Mesothelial cell of epicardium (in vitro differentiated cells): ENCODE measurements around the gene PNPLA5. TPM values are rescaled to one million over a fixed set of nuclear protein-coding genes. Genes with fewer than 3 reads are reported as not detected.

ENCODE experiments used
- DNase-seq, 2 experiments: peaks; one replicate each; pipeline ENCODE4 v3.0.0; 2021; ENCODE audit warnings: low spot score in 2 of 2; ENCODE audit not compliant: unreplicated experiment in 2 of 2
- H3K27ac Mint-ChIP-seq: 2 replicates; pipeline ENCODE4 v1.8.0; 2021; ENCODE audit warnings: mixed read lengths
- H3K27me3 Mint-ChIP-seq: 2 replicates; pipeline ENCODE4 v1.8.0; 2021; ENCODE audit warnings: low read depth, mixed read lengths
- H3K36me3 Mint-ChIP-seq: 2 replicates; pipeline ENCODE4 v1.8.0; 2021; ENCODE audit warnings: mixed read lengths
- H3K4me1 Mint-ChIP-seq: 2 replicates; pipeline ENCODE4 v1.8.0; 2021; ENCODE audit warnings: mixed read lengths
- H3K4me3 Mint-ChIP-seq: 2 replicates; pipeline ENCODE4 v1.8.0; 2021; ENCODE audit warnings: mild to moderate bottlenecking, moderate library complexity, mixed read lengths
- H3K9me3 Mint-ChIP-seq: 2 replicates; pipeline ENCODE4 v1.8.0; 2021; ENCODE audit warnings: mixed read lengths
- total RNA-seq: library from RNA; stranded (reverse); gene quantifications from 3 replicates; pipeline ENCODE4 v1.2.1, GENCODE V29; 2021
- TF ChIP-seq, protein P1 (sequence below): fragments of 200-600 bp; sonication (generic); IDR thresholded peaks from one replicate; pipeline ENCODE4 v1.5.0; 2021; ENCODE audit warnings: antibody characterized with exemption; ENCODE audit not compliant: unreplicated experiment

The PNPLA5 gene
- total RNA-seq, 1 donor from 2014 or later = not detected

DNA sequence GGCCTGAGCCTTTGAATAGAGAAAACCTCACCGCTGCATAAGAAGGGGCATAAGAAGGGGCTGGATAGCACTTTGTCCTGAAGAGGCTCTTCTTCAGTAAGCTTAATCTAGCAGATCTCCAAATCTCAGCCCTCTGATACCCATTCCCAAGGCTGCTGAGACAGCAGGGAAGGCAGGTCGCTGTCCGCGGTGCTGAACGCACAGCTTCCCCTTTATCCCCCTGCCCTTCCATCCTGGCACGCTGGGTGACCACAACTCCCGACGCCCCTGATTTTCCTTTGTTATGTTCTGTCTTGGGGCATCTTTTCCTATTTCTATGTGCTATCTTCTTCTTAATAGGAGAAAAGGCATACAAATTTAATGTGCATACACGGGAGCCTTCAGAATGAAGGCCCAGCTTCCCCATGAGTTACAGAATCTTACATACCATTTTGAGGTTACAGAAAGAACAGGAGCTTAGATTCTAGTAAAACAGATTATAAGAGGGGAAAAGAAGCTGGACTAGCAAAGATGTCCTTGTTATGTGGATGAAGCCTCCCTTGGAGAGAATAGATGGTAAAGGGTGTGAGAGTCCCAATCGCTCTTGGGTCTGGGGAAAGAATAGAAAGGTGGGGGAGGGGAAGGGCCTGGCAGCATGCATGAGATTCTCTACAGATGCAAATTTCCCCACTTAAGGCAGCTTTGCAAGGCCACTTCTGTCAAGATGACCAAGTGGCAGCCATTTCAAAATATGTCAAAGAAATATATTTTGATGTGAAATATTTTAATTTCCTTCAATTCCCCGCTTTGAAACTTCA lies 23.8 kb downstream of the PNPLA5 start:
- no peaks in the 10 kb centered on the region for H3K36me3 Mint-ChIP-seq
- TF ChIP-seq, protein P1, sequence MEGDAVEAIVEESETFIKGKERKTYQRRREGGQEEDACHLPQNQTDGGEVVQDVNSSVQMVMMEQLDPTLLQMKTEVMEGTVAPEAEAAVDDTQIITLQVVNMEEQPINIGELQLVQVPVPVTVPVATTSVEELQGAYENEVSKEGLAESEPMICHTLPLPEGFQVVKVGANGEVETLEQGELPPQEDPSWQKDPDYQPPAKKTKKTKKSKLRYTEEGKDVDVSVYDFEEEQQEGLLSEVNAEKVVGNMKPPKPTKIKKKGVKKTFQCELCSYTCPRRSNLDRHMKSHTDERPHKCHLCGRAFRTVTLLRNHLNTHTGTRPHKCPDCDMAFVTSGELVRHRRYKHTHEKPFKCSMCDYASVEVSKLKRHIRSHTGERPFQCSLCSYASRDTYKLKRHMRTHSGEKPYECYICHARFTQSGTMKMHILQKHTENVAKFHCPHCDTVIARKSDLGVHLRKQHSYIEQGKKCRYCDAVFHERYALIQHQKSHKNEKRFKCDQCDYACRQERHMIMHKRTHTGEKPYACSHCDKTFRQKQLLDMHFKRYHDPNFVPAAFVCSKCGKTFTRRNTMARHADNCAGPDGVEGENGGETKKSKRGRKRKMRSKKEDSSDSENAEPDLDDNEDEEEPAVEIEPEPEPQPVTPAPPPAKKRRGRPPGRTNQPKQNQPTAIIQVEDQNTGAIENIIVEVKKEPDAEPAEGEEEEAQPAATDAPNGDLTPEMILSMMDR = no peak
- H3K9me3 Mint-ChIP-seq = peaks cover 17% of the 10 kb centered on the region
- H3K4me3 Mint-ChIP-seq = no peak overlapping the region
- no peak overlapping the region for H3K27ac Mint-ChIP-seq
- H3K4me1 Mint-ChIP-seq = no peaks in the 10 kb centered on the region
- H3K27me3 Mint-ChIP-seq = peaks cover 55% of the 10 kb centered on the region
- peak; percentile 73 to 87 for DNase-seq

DNA sequence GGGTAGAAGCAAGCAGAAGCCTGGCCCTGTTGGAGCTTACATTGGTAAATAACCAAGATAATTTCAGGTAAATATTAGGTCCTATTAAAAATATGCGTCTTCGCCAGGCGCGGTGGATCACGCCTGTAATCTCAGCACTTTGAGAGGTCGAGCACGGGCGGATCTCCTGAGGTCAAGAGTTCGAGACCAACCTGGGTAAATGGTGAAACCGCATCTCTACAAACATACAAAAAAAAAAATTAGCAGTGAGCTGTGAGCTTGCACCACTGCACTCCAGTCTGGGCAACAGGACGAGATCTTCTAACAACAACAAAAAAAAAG lies 29.0 kb downstream of the PNPLA5 start:
- Mint-ChIP-seq H3K27ac (peak overlapping the region; percentile 47), H3K4me1 (peaks cover 2% of the 10 kb centered on the region), H3K36me3 (no peaks in the 10 kb centered on the region), H3K4me3 (peak overlapping the region; percentile 71), H3K27me3 (peaks cover 77% of the 10 kb centered on the region), H3K9me3 (no peaks in the 10 kb centered on the region)
- TF ChIP-seq, protein P1 = no peak
- no peak for DNase-seq

DNA sequence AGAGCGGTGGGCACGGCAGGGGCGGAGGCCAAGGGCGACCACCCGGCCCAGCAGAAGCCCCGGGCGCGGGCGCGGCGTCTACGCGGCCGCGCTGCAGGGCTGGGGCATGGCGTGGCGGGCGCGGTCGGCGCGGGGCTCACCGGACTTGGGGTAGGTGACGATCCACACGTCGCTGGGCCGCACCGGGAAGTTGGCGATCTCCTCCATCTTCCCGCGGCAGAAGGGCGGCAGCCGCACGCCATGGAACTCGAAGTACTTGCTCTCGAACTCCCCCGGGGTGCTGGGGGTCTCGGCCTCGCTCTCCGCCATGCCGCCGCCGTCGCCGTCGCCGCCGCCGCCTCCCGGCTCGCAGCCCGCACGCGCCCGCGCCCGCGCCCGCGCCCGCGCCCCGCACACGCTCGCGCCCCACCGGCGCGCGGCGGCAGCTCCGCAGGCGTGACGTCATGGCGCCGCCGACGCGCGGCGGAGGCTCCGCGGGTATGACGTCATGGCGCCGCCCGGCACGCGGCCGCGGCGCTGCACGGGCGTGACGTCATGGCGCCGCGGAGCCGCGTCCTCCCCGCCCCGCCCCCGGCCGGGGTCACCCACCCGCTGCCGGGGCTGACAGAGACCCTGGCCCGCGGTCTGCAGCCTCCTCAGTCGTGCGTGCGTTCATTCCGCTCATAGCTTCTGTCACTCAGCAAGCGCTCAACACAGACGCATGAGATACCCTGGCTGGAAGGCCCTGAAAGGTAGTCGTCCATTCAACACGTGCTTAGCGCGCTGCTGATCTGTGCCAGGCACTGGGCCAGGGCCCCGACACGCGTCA lies 29.5 kb downstream of the PNPLA5 start, which contains the start of gene SULT4A1:
TSS of gene SULT4A1 (minus strand) at position 440 of the 808 bp plus-strand sequence. CDS start at position 309, 131 bp downstream.
- Mint-ChIP-seq H3K36me3 (no peaks in the 10 kb centered on the region), H3K4me3 (peak within 1 kb of the TSS; percentile 71), H3K27ac (peak within 1 kb of the TSS; percentile 47), H3K9me3 (peaks cover 4% of the 10 kb centered on the region), H3K27me3 (peaks cover 75% of the 10 kb centered on the region), H3K4me1 (peaks cover 2% of the 10 kb centered on the region)
- DNase-seq = no peak
- TF ChIP-seq, protein P1 = no peak

DNA sequence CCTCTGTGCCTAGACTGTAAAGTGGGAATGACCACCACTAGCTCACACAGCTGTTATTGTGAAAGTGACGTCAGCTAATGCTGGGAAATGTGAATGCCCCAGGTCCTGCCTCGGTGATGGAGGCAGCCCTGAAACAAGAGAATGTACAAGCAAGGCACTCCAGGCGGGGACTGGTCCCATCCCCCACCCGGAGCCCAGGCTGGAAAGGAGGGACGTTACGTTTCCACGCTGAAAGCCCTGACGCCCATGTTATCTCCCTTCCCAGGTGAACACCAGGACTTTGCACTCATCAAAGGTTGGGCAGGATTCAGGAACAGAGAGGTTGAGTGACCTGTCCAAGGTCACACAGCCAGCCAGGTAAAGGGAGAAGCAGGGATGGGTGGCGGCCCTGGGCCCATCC lies 30.3 kb downstream of the PNPLA5 start:
- Mint-ChIP-seq H3K36me3 (no peaks in the 10 kb centered on the region), H3K4me1 (peaks cover 2% of the 10 kb centered on the region), H3K4me3 (peak overlapping the region; percentile 63), H3K27ac (no peak overlapping the region), H3K9me3 (peaks cover 10% of the 10 kb centered on the region), H3K27me3 (peaks cover 79% of the 10 kb centered on the region)
- TF ChIP-seq, protein P1 = no peak
- DNase-seq = no peak

DNA sequence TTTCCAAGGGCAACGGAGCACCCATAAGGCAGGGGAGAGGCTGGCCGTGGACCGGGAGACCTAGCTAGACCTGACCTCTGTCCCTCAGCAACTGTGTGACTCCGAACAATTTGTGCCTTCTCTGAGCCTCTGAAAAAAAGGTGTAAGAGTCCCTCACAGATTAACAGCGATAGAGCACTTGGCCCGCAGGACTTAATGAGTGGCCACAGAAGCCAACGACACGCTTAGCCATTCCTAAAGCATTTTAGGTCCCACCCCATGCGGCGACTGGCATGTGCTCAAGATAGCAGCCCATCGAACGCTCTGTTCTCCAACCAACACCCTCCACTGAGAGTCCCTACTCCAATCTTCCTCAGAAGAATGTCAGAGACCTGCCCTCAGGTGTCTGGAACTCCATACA lies 31.0 kb downstream of the PNPLA5 start:
- DNase-seq = no peak
- peak overlapping the region; percentile 63 for H3K4me3 Mint-ChIP-seq
- H3K4me1 Mint-ChIP-seq = peaks cover 2% of the 10 kb centered on the region
- H3K27ac Mint-ChIP-seq = no peak overlapping the region
- peaks cover 14% of the 10 kb centered on the region for H3K9me3 Mint-ChIP-seq
- H3K27me3 Mint-ChIP-seq = peaks cover 75% of the 10 kb centered on the region
- TF ChIP-seq, protein P1 = no peak
- H3K36me3 Mint-ChIP-seq = no peaks in the 10 kb centered on the region
